Gastrocnemius medialis (tissue), 4 donors: ENCODE data around the gene LRP4. TPM values are rescaled to one million over a fixed set of nuclear protein-coding genes. Genes with fewer than 3 reads are reported as not detected.

ENCODE experiments used
- ATAC-seq, 2 donors: fragments of 150-250 bp; one replicate each; pipeline ENCODE4 v1.9.1; 2016
- DNase-seq, 2 donors: peaks; one replicate each; pipeline ENCODE4 v3.0.0-alpha.2; 2019
- H3K27ac ChIP-seq, 4 donors: fragments of 200-600 bp; sonication (generic); 1 replicate in 1 of 4; 2 replicates in 3 of 4; pipeline ENCODE4 v1.5.1; 2016 to 2018; ENCODE audit warnings: mild to moderate bottlenecking in 2 of 4, moderate library complexity in 1 of 4
- H3K27me3 ChIP-seq, 3 donors: fragments of 200-600 bp; sonication (generic) in 2 of 3; 1 replicate in 1 of 3; 2 replicates in 2 of 3; pipeline versions ENCODE4 v1.5.1 to v1.6.0; 2016 to 2019; ENCODE audit warnings: mild to moderate bottlenecking in 1 of 3, moderate library complexity in 1 of 3
- H3K36me3 ChIP-seq, 2 donors: fragments of 200-600 bp; sonication (generic) in 1 of 2; one replicate each; pipeline ENCODE4 v1.5.1; 2017 to 2018
- H3K4me1 ChIP-seq, 2 donors: fragments of 200-600 bp; sonication (generic) in 1 of 2; one replicate each; pipeline ENCODE4 v1.5.1; 2016 to 2017; ENCODE audit warnings: mild to moderate bottlenecking in 2 of 2
- H3K4me3 ChIP-seq, 4 donors: fragments of 200-600 bp; sonication (generic) in 3 of 4; 1 replicate in 1 of 4; 2 replicates in 3 of 4; pipeline ENCODE4 v1.5.1; 2016 to 2019; ENCODE audit warnings: mild to moderate bottlenecking in 2 of 4
- H3K9me3 ChIP-seq, 3 donors: fragments of 200-600 bp; sonication (generic) in 2 of 3; 1 replicate in 1 of 3; 2 replicates in 2 of 3; pipeline ENCODE4 v1.5.1; 2016 to 2019
- POLR2A ChIP-seq, 2 donors: fragments of 450-650 bp; IDR thresholded peaks; one replicate each; pipeline ENCODE4 v1.6.1; 2017; ENCODE audit warnings: antibody characterized with exemption in 2 of 2, mild to moderate bottlenecking in 2 of 2, moderate library complexity in 2 of 2
- in situ Hi-C, 4 donors: fragments of 200-750 bp; cut with MboI; loops; one replicate each; pipeline versions ENCODE4 v1.15.0 to v1.8.0; 2017; ENCODE audit warnings: low sequenced_read_pairs in 4 of 4
- intact Hi-C: fragments of 100-400 bp; cut with DNase I; formaldehyde crosslinking; loops from one replicate; pipeline ENCODE4 v1.15.1; 2023; ENCODE audit warnings: low total_unique reads
- total RNA-seq, 4 donors: library from RNA; depleted of rRNA; stranded (reverse); fragments of >200 nt; gene quantifications; one replicate each; pipeline versions ENCODE4 v1.1.0 to v1.2.3, GENCODE V29; 2016
- TF ChIP-seq, protein P1 (sequence below), 5 experiments: fragments of 450-650 bp in 3 of 5; fragments of 200-600 bp in 2 of 5; sonication (generic) in 2 of 5; IDR thresholded peaks in 4 of 5; conservative IDR thresholded peaks in 1 of 5; 1 replicate in 4 of 5; 2 replicates in 1 of 5; pipeline ENCODE4 v1.5.1; 2016 to 2019; ENCODE audit warnings: antibody characterized with exemption in 5 of 5, mild to moderate bottlenecking in 3 of 5, moderate library complexity in 3 of 5

LRP4 gene
- total RNA-seq, 4 donors from 2014 or later = 3.9 to 19.0 (median 6.2) TPM

DNA sequence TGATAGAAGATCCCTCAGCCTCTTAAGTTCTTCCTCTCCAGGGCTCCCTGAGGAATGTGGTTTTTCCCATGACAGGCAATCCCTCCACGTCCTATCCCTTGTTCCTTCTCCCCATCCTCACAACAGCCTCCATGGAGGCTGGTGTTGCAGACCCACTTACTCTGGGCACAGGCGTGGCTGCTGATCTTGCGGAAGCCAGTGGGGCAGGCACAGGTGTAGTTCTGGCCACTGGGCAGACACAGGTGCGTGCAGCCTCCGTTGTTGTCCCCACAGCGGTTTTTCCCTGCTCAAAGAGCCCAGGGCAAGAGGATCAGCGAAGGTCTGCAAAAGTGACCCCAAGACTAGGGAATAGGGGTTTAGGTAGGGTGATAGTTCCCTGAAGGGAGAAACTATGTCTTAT, 29.1 kb downstream of the LRP4 start:
- H3K36me3 ChIP-seq = peaks cover 0 to 50% of the 10 kb centered on the region in 2 donors
- no peaks in the 10 kb centered on the region for H3K4me1 ChIP-seq
- no peak overlapping the region for H3K4me3 ChIP-seq
- in situ Hi-C loops = loop anchor here (5.0 to 25.0 kb wide), 2 partner anchors 263 to 473 kb away; partner anchors contain the start of gene MYBPC3 (in 2 of the 4)
- DNase-seq = no peak
- no peak overlapping the region for H3K27ac ChIP-seq
- no peaks in the 10 kb centered on the region for H3K27me3 ChIP-seq
- no peaks in the 10 kb centered on the region for H3K9me3 ChIP-seq
- intact Hi-C loops = loop anchor here (1.0 to 2.0 kb wide), 3 partner anchors 26 to 466 kb away; no protein-coding TSS in a partner anchor
- TF ChIP-seq POLR2A (IDR thresholded peaks at IDR 0.05) = no peak
- TF ChIP-seq, protein P1, sequence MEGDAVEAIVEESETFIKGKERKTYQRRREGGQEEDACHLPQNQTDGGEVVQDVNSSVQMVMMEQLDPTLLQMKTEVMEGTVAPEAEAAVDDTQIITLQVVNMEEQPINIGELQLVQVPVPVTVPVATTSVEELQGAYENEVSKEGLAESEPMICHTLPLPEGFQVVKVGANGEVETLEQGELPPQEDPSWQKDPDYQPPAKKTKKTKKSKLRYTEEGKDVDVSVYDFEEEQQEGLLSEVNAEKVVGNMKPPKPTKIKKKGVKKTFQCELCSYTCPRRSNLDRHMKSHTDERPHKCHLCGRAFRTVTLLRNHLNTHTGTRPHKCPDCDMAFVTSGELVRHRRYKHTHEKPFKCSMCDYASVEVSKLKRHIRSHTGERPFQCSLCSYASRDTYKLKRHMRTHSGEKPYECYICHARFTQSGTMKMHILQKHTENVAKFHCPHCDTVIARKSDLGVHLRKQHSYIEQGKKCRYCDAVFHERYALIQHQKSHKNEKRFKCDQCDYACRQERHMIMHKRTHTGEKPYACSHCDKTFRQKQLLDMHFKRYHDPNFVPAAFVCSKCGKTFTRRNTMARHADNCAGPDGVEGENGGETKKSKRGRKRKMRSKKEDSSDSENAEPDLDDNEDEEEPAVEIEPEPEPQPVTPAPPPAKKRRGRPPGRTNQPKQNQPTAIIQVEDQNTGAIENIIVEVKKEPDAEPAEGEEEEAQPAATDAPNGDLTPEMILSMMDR (IDR thresholded peaks at IDR 0.05 in 4 of 5, conservative IDR thresholded peaks at IDR 0.05 in 1 of 5) = no peak
- no peak for ATAC-seq

DNA sequence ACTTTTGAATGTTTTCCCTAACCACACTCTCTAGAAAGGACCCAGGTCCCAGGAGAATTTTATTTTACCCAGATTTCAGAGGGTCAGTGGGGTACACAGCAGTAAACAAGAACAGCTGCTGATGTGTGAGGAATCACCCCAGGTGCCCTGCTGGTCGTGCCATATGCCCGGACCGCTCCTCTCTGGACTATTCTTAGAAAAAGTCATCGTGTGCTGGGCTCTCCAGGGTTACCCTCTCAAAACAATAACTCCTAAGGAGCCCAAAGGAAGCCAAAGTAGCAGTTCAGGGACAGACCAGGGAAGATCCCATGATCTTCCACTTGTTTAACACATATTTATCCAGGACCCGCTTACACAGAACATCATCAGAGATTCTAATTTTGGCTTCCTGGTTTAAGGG, 29.7 kb downstream of the LRP4 start:
- H3K36me3 ChIP-seq = peaks cover 0 to 53% of the 10 kb centered on the region in 2 donors
- H3K27ac ChIP-seq = no peak overlapping the region

DNA sequence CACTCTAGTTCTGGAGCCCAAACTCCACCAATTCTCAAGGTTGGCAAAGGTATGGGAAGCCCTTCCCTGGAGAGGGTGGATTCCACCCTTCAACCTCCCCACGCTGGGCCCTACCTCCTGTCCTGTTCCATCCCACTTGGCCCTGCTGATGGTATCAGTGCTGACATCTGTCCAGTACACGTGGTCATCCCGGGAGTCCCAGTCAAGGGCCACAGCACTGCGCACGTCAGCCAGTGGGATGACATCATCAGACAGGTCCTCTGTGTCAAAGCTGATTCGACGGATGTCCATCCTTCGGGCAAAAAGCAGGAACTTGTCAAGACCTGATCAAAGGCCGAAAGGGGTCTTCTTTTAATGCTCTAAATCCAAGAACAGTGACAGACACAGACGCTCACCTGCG, 32.1 kb downstream of the LRP4 start:
- Histone ChIP-seq H3K27ac (no peak overlapping the region), H3K9me3 (no peaks in the 10 kb centered on the region), H3K27me3 (no peaks in the 10 kb centered on the region), H3K36me3 (peaks cover 0 to 53% of the 10 kb centered on the region in 2 donors), H3K4me3 (no peak overlapping the region), H3K4me1 (no peaks in the 10 kb centered on the region)
- in situ Hi-C loops = loop anchor here (5.0 to 25.0 kb wide), 2 partner anchors 266 to 476 kb away; partner anchors contain the start of gene MYBPC3 (in 2 of the 4)
- intact Hi-C loops = no loop called here
- TF ChIP-seq, protein P1 (IDR thresholded peaks at IDR 0.05 in 4 of 5, conservative IDR thresholded peaks at IDR 0.05 in 1 of 5) = no peak
- no peak for TF ChIP-seq POLR2A (IDR thresholded peaks at IDR 0.05)
- ATAC-seq = no peak
- no peak for DNase-seq

More for the DNA sequence above, 29.7 kb downstream of the LRP4 start:
- ATAC-seq = no peak
- DNase-seq = no peak
- Histone ChIP-seq H3K4me1 (no peaks in the 10 kb centered on the region), H3K9me3 (no peaks in the 10 kb centered on the region), H3K4me3 (no peak overlapping the region), H3K27me3 (no peaks in the 10 kb centered on the region)
- intact Hi-C loops (loop anchor here (1.0 to 2.0 kb wide), 3 partner anchors 26 to 466 kb away; no protein-coding TSS in a partner anchor), in situ Hi-C loops (loop anchor here (5.0 to 25.0 kb wide), 2 partner anchors 264 to 474 kb away; partner anchors contain the start of gene MYBPC3 (in 2 of the 4))
- no peak for TF ChIP-seq POLR2A (IDR thresholded peaks at IDR 0.05)
- TF ChIP-seq, protein P1 (IDR thresholded peaks at IDR 0.05 in 4 of 5, conservative IDR thresholded peaks at IDR 0.05 in 1 of 5) = no peak

DNA sequence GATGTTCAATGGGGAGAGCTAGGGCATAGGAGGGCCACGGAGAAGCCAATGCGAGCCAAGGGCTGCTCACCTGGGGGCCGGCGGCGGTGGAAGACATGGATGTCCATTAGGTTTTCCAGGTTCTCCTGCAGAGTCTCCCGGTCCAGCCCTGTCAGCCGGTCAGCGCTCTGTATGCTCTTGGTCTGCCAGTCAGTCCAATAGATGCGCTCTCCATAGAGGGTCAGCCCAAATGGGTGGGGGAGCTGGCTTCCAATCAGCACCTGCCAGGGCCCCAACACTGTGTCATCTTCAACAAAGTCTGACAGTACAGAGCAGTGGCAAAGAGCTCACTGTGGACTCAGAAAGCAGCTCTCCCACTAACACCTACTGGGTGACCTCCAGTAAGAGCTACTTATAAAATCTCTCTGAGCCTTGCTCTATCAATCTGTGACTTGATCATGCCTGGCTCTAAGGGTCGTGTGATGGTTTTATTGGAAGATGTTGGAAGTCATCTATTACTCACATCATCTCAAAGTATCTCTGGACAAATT, 39.2 kb downstream of the LRP4 start:
- intact Hi-C loops = no loop called here
- H3K36me3 ChIP-seq = peaks cover 0 to 75% of the 10 kb centered on the region in 2 donors
- H3K9me3 ChIP-seq = no peaks in the 10 kb centered on the region
- DNase-seq (no peak), ATAC-seq (no peak)
- no peak overlapping the region for H3K4me3 ChIP-seq
- no peak overlapping the region for H3K27ac ChIP-seq
- no peaks in the 10 kb centered on the region for H3K4me1 ChIP-seq
- in situ Hi-C loops = loop anchor here in 2 of 4 donors (25.0 kb wide), 1 partner anchor 483 kb away; the partner anchor contains the start of gene MYBPC3 (in 2 of the 2)
- H3K27me3 ChIP-seq = no peaks in the 10 kb centered on the region
- TF ChIP-seq, protein P1 (IDR thresholded peaks at IDR 0.05 in 4 of 5, conservative IDR thresholded peaks at IDR 0.05 in 1 of 5) = no peak
- TF ChIP-seq POLR2A (IDR thresholded peaks at IDR 0.05) = no peak
